DLD1 (cell line): ENCODE results near the gene MED15.
"Not testable (repeated sequence)": the region's sequence is repeated elsewhere in the genome, so short reads cannot be mapped to it uniquely, and the experiment has no call there.

Experiments
- in situ Hi-C: cut with HindIII; loops from 2 replicates; pipeline ENCODE4 v1.10.0; 2017; ENCODE audit warnings: low sequenced_read_pairs

The MED15 gene

GRCh38 chr22:20483771-20484170, 23.6 kb upstream of the MED15 start:
- in situ Hi-C loops = no loop called here

GRCh38 chr22:20484948-20485683, 22.3 kb upstream of the MED15 start:
- in situ Hi-C loops = no loop called here

- in situ Hi-C loops = no loop called here
Measured at GRCh38 chr22:20486229-20486628, 21.2 kb upstream of the MED15 start.

- in situ Hi-C loops = no loop called here
Measured at GRCh38 chr22:20487715-20488114, 19.7 kb upstream of the MED15 start.

GRCh38 chr22:20488946-20489345, 18.5 kb upstream of the MED15 start:
- in situ Hi-C loops = no loop called here

- in situ Hi-C loops = no loop called here
Measured at GRCh38 chr22:20490183-20490940, 17.0 kb upstream of the MED15 start.

GRCh38 chr22:20490941-20491307, 16.5 kb upstream of the MED15 start:
- in situ Hi-C loops = no loop called here

GRCh38 chr22:20491346-20491745, 16.1 kb upstream of the MED15 start:
- in situ Hi-C loops = no loop called here

- in situ Hi-C loops = no loop called here
Measured at GRCh38 chr22:20494978-20495860, 12.2 kb upstream of the MED15 start, which contains the start of gene KLHL22. KLHL22 (minus strand) TSS chr22:20495795; CDS start chr22:20489211, 6,584 bp downstream.

GRCh38 chr22:20495861-20496681, 11.3 kb upstream of the MED15 start:
- in situ Hi-C loops = no loop called here

- in situ Hi-C loops = no loop called here
Measured at GRCh38 chr22:20497426-20497825, 10.0 kb upstream of the MED15 start.

GRCh38 chr22:20498913-20499312, 8.5 kb upstream of the MED15 start:
- in situ Hi-C loops = no loop called here

- in situ Hi-C loops = no loop called here
Measured at GRCh38 chr22:20499769-20500168, 7.6 kb upstream of the MED15 start.

- in situ Hi-C loops = no loop called here
Measured at GRCh38 chr22:20503816-20504215, 3.6 kb upstream of the MED15 start.

GRCh38 chr22:20504293-20504922, 3.0 kb upstream of the MED15 start:
- in situ Hi-C loops = not testable (repeated sequence)

- in situ Hi-C loops = no loop called here
Measured at GRCh38 chr22:20506543-20507252, 712 bp upstream of the MED15 start.

GRCh38 chr22:20508067-20508755, 801 bp downstream of the MED15 start:
- in situ Hi-C loops = not testable (repeated sequence)

GRCh38 chr22:20508815-20509271, 1.4 kb downstream of the MED15 start:
- in situ Hi-C loops = no loop called here
